ENCODE results near the gene GSE1. TPM values are rescaled to one million over a fixed set of nuclear protein-coding genes. Genes with fewer than 3 reads are reported as not detected.
A peak's percentile ranks its signal among the peaks of the same experiment; 100 is the strongest.

The GSE1 gene
- total RNA-seq, 3 donors from 2014 or later: 52.3 to 105 (median 60.7) TPM

DNA sequence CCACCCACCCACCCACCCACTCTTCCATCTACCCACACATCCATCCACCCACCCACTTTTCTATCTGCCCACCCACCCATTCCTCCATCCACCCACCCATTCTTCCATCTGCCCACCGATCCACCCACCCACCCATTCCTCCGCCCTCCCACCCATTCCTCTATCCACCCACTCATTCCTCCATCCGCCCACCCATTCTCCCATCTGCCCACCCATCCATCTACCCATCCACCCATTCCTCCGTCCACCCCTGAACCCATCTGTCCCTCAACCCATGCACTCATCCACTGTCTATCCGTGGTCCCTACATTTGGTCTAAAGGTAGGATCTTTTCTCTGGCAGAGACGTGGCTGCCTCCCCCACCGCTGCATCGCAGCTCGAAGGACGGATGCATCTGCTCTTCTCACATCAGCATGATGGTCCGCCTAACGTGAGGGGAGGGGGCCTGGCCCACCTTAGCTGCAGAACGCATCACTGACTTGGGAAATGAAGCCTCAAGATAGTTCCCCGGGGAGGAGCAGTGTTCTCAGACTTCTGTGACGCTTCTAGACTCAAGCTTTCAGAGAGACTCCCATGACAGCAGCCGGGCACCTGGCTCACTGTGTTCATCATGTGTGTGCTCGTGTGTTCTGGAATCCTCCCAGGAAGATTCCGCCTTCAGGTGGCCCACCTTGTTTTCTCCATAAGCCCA lies 17.2 kb upstream of the GSE1 start:
- H3K27ac ChIP-seq: no peak overlapping the region
- no peaks in the 10 kb centered on the region for H3K27me3 ChIP-seq
- H3K4me3 ChIP-seq: no peak overlapping the region
- no peak for TF ChIP-seq POLR2A (IDR thresholded peaks at IDR 0.05)
- TF ChIP-seq POLR2AphosphoS5 (IDR thresholded peaks at IDR 0.05): no peak
- TF ChIP-seq, protein P1, sequence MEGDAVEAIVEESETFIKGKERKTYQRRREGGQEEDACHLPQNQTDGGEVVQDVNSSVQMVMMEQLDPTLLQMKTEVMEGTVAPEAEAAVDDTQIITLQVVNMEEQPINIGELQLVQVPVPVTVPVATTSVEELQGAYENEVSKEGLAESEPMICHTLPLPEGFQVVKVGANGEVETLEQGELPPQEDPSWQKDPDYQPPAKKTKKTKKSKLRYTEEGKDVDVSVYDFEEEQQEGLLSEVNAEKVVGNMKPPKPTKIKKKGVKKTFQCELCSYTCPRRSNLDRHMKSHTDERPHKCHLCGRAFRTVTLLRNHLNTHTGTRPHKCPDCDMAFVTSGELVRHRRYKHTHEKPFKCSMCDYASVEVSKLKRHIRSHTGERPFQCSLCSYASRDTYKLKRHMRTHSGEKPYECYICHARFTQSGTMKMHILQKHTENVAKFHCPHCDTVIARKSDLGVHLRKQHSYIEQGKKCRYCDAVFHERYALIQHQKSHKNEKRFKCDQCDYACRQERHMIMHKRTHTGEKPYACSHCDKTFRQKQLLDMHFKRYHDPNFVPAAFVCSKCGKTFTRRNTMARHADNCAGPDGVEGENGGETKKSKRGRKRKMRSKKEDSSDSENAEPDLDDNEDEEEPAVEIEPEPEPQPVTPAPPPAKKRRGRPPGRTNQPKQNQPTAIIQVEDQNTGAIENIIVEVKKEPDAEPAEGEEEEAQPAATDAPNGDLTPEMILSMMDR (IDR thresholded peaks at IDR 0.05): no peak
- H3K4me1 ChIP-seq: peaks cover 0 to 4% of the 10 kb centered on the region in 2 donors
- no peaks in the 10 kb centered on the region for H3K9me3 ChIP-seq
- no peaks in the 10 kb centered on the region for H3K36me3 ChIP-seq
- intact Hi-C loops (cut with DNase I; ENCODE audit: low total_unique reads): no loop called here
- no peak for DNase-seq (ENCODE audit: low spot score in 2 of 2)

DNA sequence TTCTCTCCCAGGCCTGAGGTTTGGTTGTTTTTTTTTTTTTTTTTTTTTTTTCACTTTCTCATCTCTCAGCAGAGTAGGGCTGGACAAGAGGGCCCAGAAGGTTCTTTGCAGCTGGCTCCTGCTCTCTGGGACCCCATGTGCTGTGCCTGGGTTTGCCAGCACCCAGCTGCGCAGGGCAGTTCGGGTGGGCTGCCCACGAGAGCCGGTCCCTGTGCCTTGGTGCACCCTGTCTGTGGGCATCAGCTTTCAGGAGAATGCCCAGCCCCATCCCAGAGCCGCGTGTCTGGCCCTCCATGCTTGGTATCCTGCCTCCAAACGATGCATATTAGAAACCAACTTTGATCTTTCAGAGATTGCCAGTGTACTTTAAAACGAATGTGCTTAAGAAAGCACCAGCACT lies 15.0 kb upstream of the GSE1 start:
- H3K9me3 ChIP-seq: no peaks in the 10 kb centered on the region
- H3K4me1 ChIP-seq: peaks cover 0 to 1% of the 10 kb centered on the region in 2 donors
- no peak overlapping the region for H3K4me3 ChIP-seq
- DNase-seq (ENCODE audit: low spot score in 2 of 2): no peak
- intact Hi-C loops (cut with DNase I; ENCODE audit: low total_unique reads): no loop called here
- no peaks in the 10 kb centered on the region for H3K27me3 ChIP-seq
- H3K36me3 ChIP-seq: no peaks in the 10 kb centered on the region
- no peak overlapping the region for H3K27ac ChIP-seq
- TF ChIP-seq POLR2A (IDR thresholded peaks at IDR 0.05) (no peak), POLR2AphosphoS5 (IDR thresholded peaks at IDR 0.05) (no peak)
- TF ChIP-seq, protein P1 (IDR thresholded peaks at IDR 0.05): no peak

DNA sequence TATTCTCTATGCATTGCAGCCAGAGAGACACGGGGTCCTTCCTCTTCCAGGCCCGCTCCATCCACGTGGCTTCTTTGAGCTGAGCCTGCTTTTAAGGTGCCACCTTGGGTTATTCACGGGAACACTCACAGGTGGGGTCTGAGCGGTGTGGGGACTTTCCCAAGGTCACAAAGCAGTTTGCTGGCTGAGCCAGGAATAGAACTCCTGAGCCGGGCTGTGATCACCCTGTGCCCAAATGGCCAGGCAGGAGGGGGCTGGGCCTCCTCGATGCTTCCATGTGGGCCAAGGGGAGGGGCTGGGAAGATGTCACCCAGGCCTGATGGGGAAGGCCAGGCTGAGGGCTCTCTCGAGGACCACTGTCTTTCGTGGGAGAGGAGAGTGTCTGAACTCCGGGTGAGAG lies 13.0 kb upstream of the GSE1 start:
- no peak for DNase-seq (ENCODE audit: low spot score in 2 of 2)
- Histone ChIP-seq H3K4me1 (no peaks in the 10 kb centered on the region), H3K36me3 (no peaks in the 10 kb centered on the region), H3K9me3 (no peaks in the 10 kb centered on the region), H3K4me3 (no peak overlapping the region), H3K27me3 (no peaks in the 10 kb centered on the region), H3K27ac (no peak overlapping the region)
- TF ChIP-seq POLR2AphosphoS5 (IDR thresholded peaks at IDR 0.05) (no peak), POLR2A (IDR thresholded peaks at IDR 0.05) (no peak)
- TF ChIP-seq, protein P1 (IDR thresholded peaks at IDR 0.05): no peak
- intact Hi-C loops (cut with DNase I; ENCODE audit: low total_unique reads): no loop called here

DNA sequence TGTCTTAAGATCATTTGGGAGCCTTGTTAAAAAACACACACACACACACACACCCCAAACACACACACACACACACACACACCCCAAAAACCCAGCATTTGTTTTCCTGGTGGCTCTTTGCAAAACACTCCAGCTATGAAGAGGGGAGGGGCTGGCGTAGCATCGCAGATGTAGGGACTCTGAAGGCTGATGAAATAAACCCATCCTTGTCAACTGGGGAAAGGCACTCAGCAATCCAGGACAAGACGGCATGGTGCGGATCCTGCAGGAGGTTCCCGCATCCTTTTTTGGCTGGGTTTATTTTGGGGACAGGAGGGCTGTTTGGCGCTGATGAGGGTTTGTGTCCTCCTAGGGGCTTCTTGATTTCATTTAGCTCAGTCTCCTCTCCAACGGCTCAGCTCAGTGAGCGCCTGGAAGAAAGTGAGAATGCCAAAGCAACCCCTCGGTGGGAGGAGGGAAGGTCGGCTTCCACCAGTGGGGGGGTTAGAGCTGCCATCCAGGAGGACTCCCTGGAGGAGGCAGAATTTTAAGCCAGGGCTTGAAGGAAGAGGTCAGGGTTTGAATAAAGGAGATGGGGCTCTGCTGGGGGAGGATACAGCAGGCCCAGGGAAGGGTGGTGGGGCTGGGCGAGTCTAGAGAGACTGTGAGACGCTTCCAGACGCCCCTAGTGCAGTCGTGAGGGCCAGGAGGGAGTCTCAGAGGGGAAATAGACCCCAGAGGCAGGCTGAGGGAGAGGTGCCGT lies 12.4 kb upstream of the GSE1 start:
- Histone ChIP-seq H3K27ac (peak overlapping the region in 1 of 2 donors; percentile 38), H3K9me3 (no peaks in the 10 kb centered on the region), H3K4me1 (no peaks in the 10 kb centered on the region), H3K36me3 (no peaks in the 10 kb centered on the region), H3K4me3 (no peak overlapping the region), H3K27me3 (no peaks in the 10 kb centered on the region)
- no peak for DNase-seq (ENCODE audit: low spot score in 2 of 2)
- TF ChIP-seq POLR2A (IDR thresholded peaks at IDR 0.05) (no peak), POLR2AphosphoS5 (IDR thresholded peaks at IDR 0.05) (no peak)
- TF ChIP-seq, protein P1 (IDR thresholded peaks at IDR 0.05): no peak
- intact Hi-C loops (cut with DNase I; ENCODE audit: low total_unique reads): no loop called here

DNA sequence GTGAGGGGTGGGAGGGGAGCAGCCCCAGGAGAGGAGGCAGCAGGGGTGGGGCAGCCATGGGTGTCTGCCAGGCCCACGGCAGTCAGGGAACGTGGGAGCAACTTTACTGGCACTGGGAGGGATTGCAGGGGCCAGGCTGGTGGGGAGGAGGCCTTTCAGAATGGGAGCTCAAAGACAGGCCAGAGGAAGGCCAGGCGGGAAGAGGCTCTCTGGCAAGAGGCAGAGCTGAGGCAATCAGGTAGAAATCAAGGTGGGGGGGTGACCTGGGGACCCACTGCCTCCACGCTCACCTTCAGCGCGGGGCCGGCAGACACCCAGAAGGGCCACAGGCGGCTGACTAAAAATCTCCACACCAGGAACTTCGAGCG lies 11.9 kb upstream of the GSE1 start:
- TF ChIP-seq POLR2A (IDR thresholded peaks at IDR 0.05) (no peak), POLR2AphosphoS5 (IDR thresholded peaks at IDR 0.05) (no peak)
- TF ChIP-seq, protein P1 (IDR thresholded peaks at IDR 0.05): no peak
- Histone ChIP-seq H3K4me3 (no peak overlapping the region), H3K27me3 (no peaks in the 10 kb centered on the region), H3K27ac (peak overlapping the region in 1 of 2 donors; percentile 38), H3K4me1 (no peaks in the 10 kb centered on the region), H3K9me3 (no peaks in the 10 kb centered on the region), H3K36me3 (no peaks in the 10 kb centered on the region)
- intact Hi-C loops (cut with DNase I; ENCODE audit: low total_unique reads): no loop called here
- DNase-seq (ENCODE audit: low spot score in 2 of 2): no peak

Data from breast epithelium (tissue), 4 donors.